K562 (cell line): ENCODE data around the gene EXD2.

Experiments used
- CTCF ChIP-seq, 3 experiments: IDR thresholded peaks in 2 of 3; conservative IDR thresholded peaks in 1 of 3; 2 replicates each; pipeline ENCODE4 v1.5.1; 2011 to 2012; ENCODE audit warnings: low read length in 3 of 3, mild to moderate bottlenecking in 3 of 3, control low read depth in 2 of 3, improper control_type of control experiment in 1 of 3, inconsistent platforms in 1 of 3, low read depth in 1 of 3, mixed read lengths in 1 of 3, moderate library complexity in 1 of 3; ENCODE audit not compliant: insufficient read depth in 2 of 3
- ZBTB33 ChIP-seq: sonication (generic); formaldehyde crosslinking; IDR thresholded peaks from 2 replicates; pipeline ENCODE4 v1.8.1; 2023; ENCODE audit warnings: mild to moderate bottlenecking, missing genetic modification reagents
- ZNF431 ChIP-seq: sonication (generic); formaldehyde crosslinking; IDR thresholded peaks from 2 replicates; pipeline ENCODE4 v1.8.0; 2022; ENCODE audit warnings: mild to moderate bottlenecking, missing genetic modification reagents

GRCh38 chr14:69181491-69181890 lies 9.8 kb upstream of the EXD2 start:
- TF ChIP-seq ZNF431 (CRISPR knock-in tag), result no peak
- TF ChIP-seq ZBTB33 (CRISPR knock-in tag), result no peak
- TF ChIP-seq CTCF (IDR thresholded peaks at IDR 0.05 in 2 of 3, conservative IDR thresholded peaks at IDR 0.05 in 1 of 3; ENCODE audit: insufficient read depth in 2 of 3, low read depth in 1 of 3, low read length in 3 of 3), result no peak
